ENCODE results near the gene CNTN4.

CNTN4 gene

DNA sequence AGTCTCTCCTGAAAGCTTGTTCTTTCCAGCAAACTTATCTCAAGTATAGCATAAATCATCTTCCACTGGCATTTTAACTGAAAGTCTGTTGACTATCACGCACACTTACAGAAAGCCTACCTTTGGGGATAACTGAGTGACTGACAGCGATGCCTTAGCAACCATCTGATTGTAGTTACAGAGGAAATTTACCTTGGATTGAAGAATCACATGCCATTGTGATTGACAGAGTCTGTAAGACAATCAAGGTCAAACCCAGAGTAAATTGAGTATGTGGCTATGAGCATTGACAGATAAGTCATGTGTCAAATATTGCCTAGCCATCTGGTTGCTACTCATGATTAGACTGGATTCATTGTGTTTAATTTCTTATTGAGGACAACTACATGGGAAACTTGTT, 82.0 kb downstream of the CNTN4 start:
- ChIA-PET CTCF (no interaction called here), POLR2A (no interaction called here)
- no peak for TF ChIP-seq SP1 (IDR thresholded peaks at IDR 0.05)
- TF ChIP-seq, protein P1, sequence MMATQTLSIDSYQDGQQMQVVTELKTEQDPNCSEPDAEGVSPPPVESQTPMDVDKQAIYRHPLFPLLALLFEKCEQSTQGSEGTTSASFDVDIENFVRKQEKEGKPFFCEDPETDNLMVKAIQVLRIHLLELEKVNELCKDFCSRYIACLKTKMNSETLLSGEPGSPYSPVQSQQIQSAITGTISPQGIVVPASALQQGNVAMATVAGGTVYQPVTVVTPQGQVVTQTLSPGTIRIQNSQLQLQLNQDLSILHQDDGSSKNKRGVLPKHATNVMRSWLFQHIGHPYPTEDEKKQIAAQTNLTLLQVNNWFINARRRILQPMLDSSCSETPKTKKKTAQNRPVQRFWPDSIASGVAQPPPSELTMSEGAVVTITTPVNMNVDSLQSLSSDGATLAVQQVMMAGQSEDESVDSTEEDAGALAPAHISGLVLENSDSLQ (IDR thresholded peaks at IDR 0.05) = peak; percentile 33; the same call in 1 of the 2 replicates
- DNase-seq (ENCODE audit: extremely low spot score) = no peak

DNA sequence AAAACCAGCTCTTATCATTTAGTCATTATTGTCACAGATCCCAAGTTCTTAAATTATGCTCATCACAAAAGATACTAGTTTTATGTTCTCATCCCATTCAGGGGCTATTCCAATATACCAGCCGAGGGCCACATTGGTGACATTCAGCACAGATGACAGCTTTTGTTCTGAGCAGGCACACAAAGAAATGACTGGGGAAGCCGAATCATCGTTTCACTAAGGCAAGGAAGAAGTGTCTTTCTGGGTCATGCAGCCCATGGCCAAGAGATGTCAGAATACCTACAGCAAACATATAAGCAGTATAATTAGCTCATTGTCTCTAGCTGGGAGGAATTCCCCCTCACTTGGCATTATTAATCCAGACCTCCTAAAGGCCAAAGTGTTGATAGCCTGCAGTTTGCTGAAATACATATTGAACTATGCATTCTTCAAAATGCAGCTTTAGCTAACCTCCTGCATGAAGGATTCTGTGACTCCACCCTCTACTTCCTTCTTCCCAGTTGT, 100.2 kb downstream of the CNTN4 start:
- ChIA-PET POLR2A (no interaction called here), CTCF (no interaction called here)
- TF ChIP-seq, protein P1 (IDR thresholded peaks at IDR 0.05) = no peak
- no peak for TF ChIP-seq BHLHE40 (IDR thresholded peaks at IDR 0.05; ENCODE audit: borderline replicate concordance)
- no peak for TF ChIP-seq HDGF (IDR thresholded peaks at IDR 0.05; ENCODE audit: borderline replicate concordance)
- TF ChIP-seq ARNT (IDR thresholded peaks at IDR 0.05) = no peak
- no peak for TF ChIP-seq ELF4 (IDR thresholded peaks at IDR 0.05)
- no peak for TF ChIP-seq FOXM1 (IDR thresholded peaks at IDR 0.05; ENCODE audit: borderline replicate concordance)
- TF ChIP-seq L3MBTL2 (conservative IDR thresholded peaks at IDR 0.05) = no peak
- TF ChIP-seq SP1 (IDR thresholded peaks at IDR 0.05) = no peak
- no peak for TF ChIP-seq FOXK2 (IDR thresholded peaks at IDR 0.05)
- no peak for TF ChIP-seq NFRKB (IDR thresholded peaks at IDR 0.05)
- no peak for TF ChIP-seq CTBP1 (IDR thresholded peaks at IDR 0.05; ENCODE audit: borderline replicate concordance)
- no peak for TF ChIP-seq TARDBP (IDR thresholded peaks at IDR 0.05)
- TF ChIP-seq SUZ12 (IDR thresholded peaks at IDR 0.05) = no peak
- TF ChIP-seq FOXA1 (IDR thresholded peaks at IDR 0.05) = no peak
- TF ChIP-seq ZNF384 (IDR thresholded peaks at IDR 0.05) = no peak
- TF ChIP-seq LEF1 (IDR thresholded peaks at IDR 0.05; ENCODE audit: borderline replicate concordance) = no peak
- no peak for DNase-seq (ENCODE audit: extremely low spot score)

DNA sequence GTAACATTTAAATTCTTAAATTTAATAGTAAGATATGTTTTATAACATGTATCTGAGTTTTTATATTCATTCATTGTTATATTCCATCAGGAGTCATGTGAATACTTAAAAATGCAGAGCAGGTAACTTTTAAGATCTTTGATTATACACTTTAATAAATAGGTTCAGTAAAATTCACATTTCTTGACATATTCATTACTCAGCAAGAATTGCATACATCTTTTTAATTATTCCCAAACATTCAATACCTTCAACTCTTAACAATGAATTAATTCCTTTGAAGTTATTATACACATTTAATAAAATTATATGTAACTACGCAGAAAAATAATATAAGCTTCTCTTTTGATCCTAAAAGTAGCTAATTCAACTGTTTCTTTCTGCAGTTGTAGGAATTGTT, 105.4 kb downstream of the CNTN4 start:
- no peak for TF ChIP-seq SP1 (IDR thresholded peaks at IDR 0.05)
- no peak for TF ChIP-seq SUZ12 (IDR thresholded peaks at IDR 0.05)
- TF ChIP-seq ARNT (IDR thresholded peaks at IDR 0.05) = no peak
- TF ChIP-seq BHLHE40 (IDR thresholded peaks at IDR 0.05; ENCODE audit: borderline replicate concordance) = no peak
- no peak for TF ChIP-seq FOXM1 (IDR thresholded peaks at IDR 0.05; ENCODE audit: borderline replicate concordance)
- TF ChIP-seq ZNF384 (IDR thresholded peaks at IDR 0.05) = no peak
- no peak for TF ChIP-seq FOXA1 (IDR thresholded peaks at IDR 0.05)
- no peak for TF ChIP-seq TARDBP (IDR thresholded peaks at IDR 0.05)
- TF ChIP-seq CTBP1 (IDR thresholded peaks at IDR 0.05; ENCODE audit: borderline replicate concordance) = no peak
- TF ChIP-seq, protein P1 (IDR thresholded peaks at IDR 0.05) = no peak
- TF ChIP-seq HDGF (IDR thresholded peaks at IDR 0.05; ENCODE audit: borderline replicate concordance) = no peak
- no peak for DNase-seq (ENCODE audit: extremely low spot score)

DNA sequence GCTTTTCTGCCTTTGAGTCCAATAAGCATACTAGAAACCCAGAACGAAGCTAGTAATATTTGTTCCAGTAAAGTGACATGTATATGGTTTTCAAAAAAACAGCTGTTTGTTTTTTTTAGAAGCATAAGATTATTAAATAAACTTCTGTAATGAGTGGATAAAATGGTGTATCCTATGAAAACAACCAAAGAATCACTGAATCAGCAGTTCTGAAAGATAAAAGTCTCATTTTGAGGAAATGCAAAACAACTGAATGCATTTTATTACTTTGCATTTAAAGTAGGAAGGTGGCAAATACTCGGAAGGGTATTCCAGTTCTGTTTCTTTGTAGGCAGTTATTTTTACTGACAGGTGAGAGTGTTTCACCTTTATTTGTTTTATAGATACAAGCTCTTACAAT, 107.0 kb downstream of the CNTN4 start:
- POLR2A ChIA-PET = no interaction called here
- no peak for DNase-seq (ENCODE audit: extremely low spot score)
- CTCF ChIA-PET = no interaction called here
- TF ChIP-seq, protein P1 (IDR thresholded peaks at IDR 0.05) = no peak
- TF ChIP-seq SP1 (IDR thresholded peaks at IDR 0.05) (no peak), FOXA1 (IDR thresholded peaks at IDR 0.05) (no peak), BHLHE40 (IDR thresholded peaks at IDR 0.05; ENCODE audit: borderline replicate concordance) (no peak), CTBP1 (IDR thresholded peaks at IDR 0.05; ENCODE audit: borderline replicate concordance) (no peak), L3MBTL2 (conservative IDR thresholded peaks at IDR 0.05) (no peak), ARNT (IDR thresholded peaks at IDR 0.05) (no peak), LEF1 (IDR thresholded peaks at IDR 0.05; ENCODE audit: borderline replicate concordance) (no peak)

More for the DNA sequence above, 105.4 kb downstream of the CNTN4 start:
- CTCF ChIA-PET = no interaction called here
- POLR2A ChIA-PET = no interaction called here

DNA sequence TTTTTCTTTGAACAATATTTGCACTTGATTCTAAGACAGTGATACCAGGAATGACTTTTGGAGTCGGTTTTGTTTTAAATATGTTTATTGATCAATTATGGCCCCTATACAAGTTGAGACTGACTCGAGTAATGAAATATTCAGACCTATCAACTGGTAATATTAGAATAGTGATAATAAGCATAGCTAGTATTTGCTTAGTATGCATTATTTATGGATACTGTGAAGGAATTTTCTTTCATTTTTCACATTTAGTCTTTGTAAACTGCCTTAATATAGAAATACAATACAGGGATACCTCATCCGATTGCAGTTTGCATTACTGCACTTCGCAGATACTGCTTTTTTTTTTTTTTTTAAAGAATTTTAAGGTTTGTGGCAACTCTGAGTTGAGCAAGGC, 107.9 kb downstream of the CNTN4 start:
- CTCF ChIA-PET = no interaction called here
- POLR2A ChIA-PET = no interaction called here
- DNase-seq (ENCODE audit: extremely low spot score) = no peak
- TF ChIP-seq ARNT (IDR thresholded peaks at IDR 0.05) (no peak), HDGF (IDR thresholded peaks at IDR 0.05; ENCODE audit: borderline replicate concordance) (no peak), FOXA1 (IDR thresholded peaks at IDR 0.05) (no peak), SP1 (IDR thresholded peaks at IDR 0.05) (no peak), BHLHE40 (IDR thresholded peaks at IDR 0.05; ENCODE audit: borderline replicate concordance) (no peak), FOXK2 (IDR thresholded peaks at IDR 0.05) (no peak)

DNA sequence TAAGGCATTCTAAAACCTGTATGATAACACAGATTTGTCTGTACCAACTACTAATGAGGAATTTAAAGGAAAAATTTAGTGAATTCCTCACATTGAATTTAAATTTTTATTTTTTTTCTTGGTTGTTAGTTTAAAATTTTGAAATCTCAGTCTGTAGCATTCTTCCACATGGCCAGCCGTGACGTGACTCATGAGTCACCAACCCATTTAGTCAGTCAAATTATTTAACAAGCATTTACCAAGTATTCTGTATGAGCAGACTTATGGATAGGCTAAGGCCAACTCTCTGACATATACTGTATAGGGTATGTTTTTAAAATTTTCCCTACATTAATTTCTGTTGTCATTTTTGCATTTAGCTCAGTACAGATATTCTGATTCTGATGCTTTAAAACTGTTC, 112.9 kb downstream of the CNTN4 start:
- CTCF ChIA-PET = no interaction called here
- TF ChIP-seq NFRKB (IDR thresholded peaks at IDR 0.05) (no peak), ARNT (IDR thresholded peaks at IDR 0.05) (no peak), LEF1 (IDR thresholded peaks at IDR 0.05; ENCODE audit: borderline replicate concordance) (no peak), SP1 (IDR thresholded peaks at IDR 0.05) (no peak), FOXK2 (IDR thresholded peaks at IDR 0.05) (no peak), CTBP1 (IDR thresholded peaks at IDR 0.05; ENCODE audit: borderline replicate concordance) (no peak), FOXM1 (IDR thresholded peaks at IDR 0.05; ENCODE audit: borderline replicate concordance) (no peak), ELF4 (IDR thresholded peaks at IDR 0.05) (no peak)
- POLR2A ChIA-PET = no interaction called here
- no peak for DNase-seq (ENCODE audit: extremely low spot score)

Measured in HEK293T (cell line).